ENCODE measurements around the gene KIAA0586.

DNA sequence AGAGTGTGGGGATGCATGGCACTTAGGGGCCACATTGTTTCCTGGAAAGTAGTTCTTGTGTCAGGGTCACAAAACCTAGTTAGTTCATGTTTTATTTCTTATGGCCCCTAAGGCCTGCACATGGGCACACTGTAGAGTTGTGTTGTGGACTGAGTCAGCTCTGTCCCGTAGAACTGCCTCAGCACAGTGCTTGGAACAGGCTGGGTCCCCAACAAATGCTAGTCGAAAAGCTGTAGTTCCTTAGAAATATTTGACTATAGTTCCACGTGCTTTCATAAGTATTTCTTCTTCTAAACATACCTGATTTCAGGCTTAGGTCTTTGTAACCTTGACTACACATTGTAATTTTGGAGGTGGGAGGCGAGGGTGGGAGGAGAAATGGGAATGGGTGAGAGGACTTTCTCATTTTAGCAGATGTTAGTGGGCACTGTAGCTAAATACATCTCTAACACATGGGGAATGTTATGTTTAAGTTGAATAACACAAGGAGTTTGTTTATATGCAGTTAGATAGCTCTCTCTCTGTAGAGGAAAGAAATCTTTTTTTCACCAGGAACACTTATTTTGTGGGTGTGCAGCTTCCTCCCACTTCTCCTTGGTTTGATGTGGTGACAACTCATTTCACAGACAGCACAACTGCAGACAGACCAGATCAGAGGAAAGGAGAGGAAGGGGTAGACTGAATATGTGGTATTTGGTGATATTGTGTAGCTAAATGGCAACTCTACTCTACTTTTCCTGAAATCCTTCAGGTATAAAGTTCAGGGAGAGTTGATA is 170.7 kb downstream of the KIAA0586 start:
- no peak for TF ChIP-seq POLR2A (IDR thresholded peaks at IDR 0.05)
- no peak for TF ChIP-seq CTCF (IDR thresholded peaks at IDR 0.05)
